A549 (cell line): ENCODE data around the gene AXIN2. TPM values are rescaled to one million over a fixed set of nuclear protein-coding genes. Genes with fewer than 3 reads are reported as not detected.

ENCODE experiments used
- ATAC-seq, 2 experiments: fragments of 200-7000 bp in 1 of 2; fragments of >200 bp in 1 of 2; cut with Nextera tagmentation in 1 of 2; cut with Tn5 transposase in 1 of 2; 3 replicates each; pipeline versions ENCODE4 v1.8.0 to v1.9.1; 2018 to 2020; ENCODE audit warnings: mild to moderate bottlenecking in 1 of 2, moderate library complexity in 1 of 2
- CTCF ChIA-PET: fragments of 300-600 bp; sonication (Branson Sonifier 250); formaldehyde crosslinking; extraction: SDS; loops from one replicate; lab custom pipeline; 2021; ENCODE audit warnings: antibody characterized with exemption, inconsistent platforms; lab: Yijun Ruan, JAX
- POLR2A ChIA-PET: fragments of 350-600 bp; formaldehyde crosslinking; extraction: SDS; loops from one replicate; lab custom pipeline; 2021; ENCODE audit warnings: antibody characterized with exemption, inconsistent platforms; lab: Yijun Ruan, JAX
- DNase-seq, 2 experiments: peaks; one replicate each; pipeline versions ENCODE4 v3.0.0 to v3.0.0-alpha.2; 2011 to 2016; ENCODE audit warnings: low read depth in 1 of 2, low spot score in 1 of 2
- FAIRE-seq: peaks from 2 replicates; lab custom pipeline; 2011; peaks lifted over from hg19 to GRCh38; lab: Jason Lieb, UNC
- H3K27ac ChIP-seq, 2 experiments: fragments of >200 bp; sonication (Bioruptor Twin); formaldehyde crosslinking; 3 replicates each; pipeline ENCODE4 v1.5.1; 2016 to 2017
- H3K4me1 ChIP-seq: fragments of >200 bp; sonication (Bioruptor Twin); formaldehyde crosslinking; 3 replicates; pipeline ENCODE4 v1.6.1; 2016
- H3K4me2 ChIP-seq: fragments of >200 bp; sonication (Bioruptor Twin); formaldehyde crosslinking; 3 replicates; pipeline ENCODE4 v1.6.1; 2016
- H3K4me3 ChIP-seq: fragments of >200 bp; sonication (Bioruptor Twin); formaldehyde crosslinking; 3 replicates; pipeline ENCODE4 v1.5.1; 2016
- H3K9me3 ChIP-seq: fragments of >200 bp; sonication (Bioruptor Twin); formaldehyde crosslinking; 3 replicates; pipeline ENCODE4 v1.6.1; 2016
- CEBPB ChIP-seq, 2 experiments: fragments of >200 bp in 1 of 2; sonication (Bioruptor Twin) in 1 of 2; formaldehyde crosslinking in 1 of 2; IDR thresholded peaks; 2 replicates each; pipeline ENCODE4 v1.6.1; 2012 to 2016
- ELK1 ChIP-seq: fragments of 150-350 bp; IDR thresholded peaks from 2 replicates; pipeline ENCODE4 v1.6.1; 2014; ENCODE audit warnings: low read depth, mild to moderate bottlenecking, low read length
- GATA3 ChIP-seq: IDR thresholded peaks from 2 replicates; pipeline ENCODE4 v1.6.1; 2012; ENCODE audit warnings: borderline replicate concordance
- HES2 ChIP-seq: fragments of >200 bp; sonication (Bioruptor Twin); formaldehyde crosslinking; IDR thresholded peaks from 2 replicates; pipeline ENCODE4 v1.6.1; 2016
- JUN ChIP-seq, 2 experiments: fragments of >200 bp; sonication (Bioruptor Twin); formaldehyde crosslinking; IDR thresholded peaks; 2 replicates in 1 of 2; 3 replicates in 1 of 2; pipeline ENCODE4 v1.6.1; 2016 to 2017
- NFE2L2 ChIP-seq: fragments of 150-350 bp; conservative IDR thresholded peaks from 2 replicates; pipeline ENCODE4 v1.6.1; 2014; ENCODE audit warnings: low read length
- RFX5 ChIP-seq: fragments of 450-650 bp; IDR thresholded peaks from 2 replicates; pipeline ENCODE4 v1.7.1; 2014; ENCODE audit warnings: antibody characterized with exemption, mild to moderate bottlenecking, moderate library complexity
- SREBF2 ChIP-seq: fragments of 450-650 bp; IDR thresholded peaks from 2 replicates; pipeline ENCODE4 v1.6.1; 2014; ENCODE audit warnings: mild to moderate bottlenecking, moderate library complexity
- ZC3H11A ChIP-seq: fragments of 450-650 bp; IDR thresholded peaks from 2 replicates; pipeline ENCODE4 v1.6.1; 2014; ENCODE audit warnings: antibody characterized with exemption, mild to moderate bottlenecking
- WGBS: methylation state at CpG from one replicate; pipeline ENCODE4 v1.1.6; 2017; ENCODE audit errors: missing lambda C conversion rate; 5-methylcytosine and 5-hydroxymethylcytosine counted together
- polyA plus RNA-seq, 4 experiments: library from polyadenylated mRNA; depleted of rRNA in 3 of 4; stranded (reverse); fragments of >200 nt; fragmentation: RNase III in 1 of 4; extraction: RNeasy Plus Mini Kit Qiagen cat#74134 plus additional on column Dnase treatment in 1 of 4; gene quantifications; 2 replicates in 3 of 4; 3 replicates in 1 of 4; pipeline ENCODE4 v1.2.3, GENCODE V29; 2011 to 2017
- TF ChIP-seq, protein P1 (sequence below): fragments of >200 bp; sonication (Bioruptor Twin); formaldehyde crosslinking; IDR thresholded peaks from 3 replicates; pipeline ENCODE4 v1.6.1; 2016
- TF ChIP-seq, protein P2 (sequence below): fragments of 450-650 bp; IDR thresholded peaks from 2 replicates; pipeline ENCODE4 v1.6.1; 2014; ENCODE audit warnings: antibody characterized with exemption

AXIN2 gene
- polyA plus RNA-seq, 2 of the 4 experiments (the other 2 are of a cell fraction) = 4.0 to 4.9 TPM

DNA sequence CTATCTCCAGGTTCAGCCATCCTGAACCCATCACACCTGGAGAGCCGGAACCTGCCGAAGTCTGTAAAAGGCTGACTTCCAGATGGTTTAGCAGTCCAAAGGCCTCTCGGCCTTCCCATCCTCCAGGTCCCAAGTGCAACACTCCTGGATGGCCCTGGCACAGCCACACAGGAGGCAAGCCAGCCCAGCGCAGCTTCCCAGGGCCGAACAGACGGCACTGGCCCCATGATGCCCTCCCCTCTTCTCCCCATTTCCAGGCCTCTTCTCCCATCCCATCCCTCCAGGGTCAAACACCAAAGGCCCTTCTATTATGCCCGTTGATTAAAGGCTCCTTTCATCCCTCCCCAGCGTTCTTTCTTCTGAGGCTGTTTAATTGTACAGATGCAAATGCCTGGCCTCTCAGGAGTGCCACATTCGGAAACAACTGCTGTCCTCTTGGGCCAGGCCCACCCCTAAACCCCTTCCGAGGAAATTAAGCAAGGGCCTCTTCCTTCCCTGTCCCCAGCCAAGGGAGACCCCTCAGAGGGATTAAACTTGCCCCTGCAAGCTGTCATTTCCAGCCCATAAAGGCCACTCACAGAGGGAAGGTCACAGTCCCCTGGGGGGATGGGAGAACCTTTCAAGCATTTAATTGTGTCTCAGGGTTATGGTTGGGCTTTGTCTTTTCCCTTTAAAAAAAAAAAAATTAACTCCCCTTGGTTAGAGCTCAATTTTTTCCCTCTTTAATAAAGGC lies 30.8 kb downstream of the AXIN2 start:
- no peak for ATAC-seq

DNA sequence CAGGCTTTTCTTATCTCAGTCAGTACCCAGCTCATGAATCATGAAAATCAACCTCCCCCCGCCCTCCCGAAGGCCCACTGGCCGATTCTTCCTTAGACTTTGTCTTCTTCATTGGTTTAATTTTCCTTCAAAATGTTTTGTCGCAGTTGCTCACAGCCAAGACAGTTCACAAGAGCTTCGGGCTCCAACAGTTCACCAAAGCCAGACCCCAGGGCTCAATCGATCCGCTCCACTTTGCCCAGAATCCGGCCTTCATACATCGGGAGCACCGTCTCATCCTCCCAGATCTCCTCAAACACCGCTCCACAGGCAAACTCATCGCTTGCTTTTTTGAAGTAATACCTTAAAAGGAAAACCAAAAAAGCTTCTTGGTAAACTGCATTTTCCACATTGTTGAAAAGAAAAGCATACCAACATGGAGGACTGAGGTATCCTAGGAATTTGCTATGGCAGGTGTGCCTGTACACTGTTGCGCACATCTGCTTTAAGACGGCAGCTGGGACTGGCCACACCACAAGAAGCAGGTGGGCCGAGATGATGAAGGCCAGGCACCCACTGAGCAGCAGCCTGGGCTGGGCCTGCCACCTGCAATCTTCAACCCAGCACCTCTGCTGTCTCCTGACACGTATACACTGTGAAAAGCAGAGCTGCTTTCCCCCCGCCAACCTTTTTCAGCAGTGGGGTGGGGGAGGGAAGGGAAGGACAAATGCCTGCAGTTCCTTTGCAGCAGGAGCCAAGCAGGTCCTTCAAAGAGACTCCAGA lies 31.5 kb downstream of the AXIN2 start:
- Histone ChIP-seq H3K4me3 (no peak overlapping the region), H3K9me3 (no peaks in the 10 kb centered on the region), H3K4me1 (peaks cover 7% of the 10 kb centered on the region; the same call in 1 of the 3 replicates), H3K27ac (no peak overlapping the region)
- WGBS = 88% methylated on average over 17 of the region's 17 CpGs
- no peak for FAIRE-seq
- POLR2A ChIA-PET = no interaction called here
- CTCF ChIA-PET = interaction anchor here (1.8 kb wide), 1 partner anchor 14 kb away, joined by 4 read pairs; no protein-coding TSS in a partner anchor
- ATAC-seq = no peak
- TF ChIP-seq, protein P1, sequence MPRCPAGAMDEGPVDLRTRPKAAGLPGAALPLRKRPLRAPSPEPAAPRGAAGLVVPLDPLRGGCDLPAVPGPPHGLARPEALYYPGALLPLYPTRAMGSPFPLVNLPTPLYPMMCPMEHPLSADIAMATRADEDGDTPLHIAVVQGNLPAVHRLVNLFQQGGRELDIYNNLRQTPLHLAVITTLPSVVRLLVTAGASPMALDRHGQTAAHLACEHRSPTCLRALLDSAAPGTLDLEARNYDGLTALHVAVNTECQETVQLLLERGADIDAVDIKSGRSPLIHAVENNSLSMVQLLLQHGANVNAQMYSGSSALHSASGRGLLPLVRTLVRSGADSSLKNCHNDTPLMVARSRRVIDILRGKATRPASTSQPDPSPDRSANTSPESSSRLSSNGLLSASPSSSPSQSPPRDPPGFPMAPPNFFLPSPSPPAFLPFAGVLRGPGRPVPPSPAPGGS = no peak
- TF ChIP-seq ELK1 = no peak
- TF ChIP-seq, protein P2, sequence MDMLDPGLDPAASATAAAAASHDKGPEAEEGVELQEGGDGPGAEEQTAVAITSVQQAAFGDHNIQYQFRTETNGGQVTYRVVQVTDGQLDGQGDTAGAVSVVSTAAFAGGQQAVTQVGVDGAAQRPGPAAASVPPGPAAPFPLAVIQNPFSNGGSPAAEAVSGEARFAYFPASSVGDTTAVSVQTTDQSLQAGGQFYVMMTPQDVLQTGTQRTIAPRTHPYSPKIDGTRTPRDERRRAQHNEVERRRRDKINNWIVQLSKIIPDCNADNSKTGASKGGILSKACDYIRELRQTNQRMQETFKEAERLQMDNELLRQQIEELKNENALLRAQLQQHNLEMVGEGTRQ = no peak
- no peak for TF ChIP-seq JUN (IDR thresholded peaks at IDR 0.05)
- TF ChIP-seq ZC3H11A = no peak
- no peak for TF ChIP-seq NFE2L2
- TF ChIP-seq SREBF2 = no peak
- TF ChIP-seq, all 56 proteins: peak for 0
- H3K4me2 ChIP-seq = no peak overlapping the region
- DNase-seq = no peak

More for the DNA sequence above, 30.8 kb downstream of the AXIN2 start:
- Histone ChIP-seq H3K4me1 (peaks cover 7% of the 10 kb centered on the region; the same call in 1 of the 3 replicates), H3K4me3 (no peak overlapping the region), H3K27ac (no peak overlapping the region), H3K9me3 (no peaks in the 10 kb centered on the region), H3K4me2 (no peak overlapping the region)
- WGBS = 83% methylated on average over 10 of the region's 10 CpGs
- no peak for FAIRE-seq
- CTCF ChIA-PET = interaction anchor here (1.7 to 1.8 kb wide), 2 partner anchors 13 to 236 kb away, joined by 4 to 5 read pairs; no protein-coding TSS in a partner anchor
- no peak for DNase-seq
- no peak for TF ChIP-seq RFX5
- TF ChIP-seq, protein P2 = no peak
- TF ChIP-seq HES2 = no peak
- POLR2A ChIA-PET = no interaction called here

GRCh38 chr17:65529040-65529633 lies 32.3 kb downstream of the AXIN2 start:
- CTCF ChIA-PET = interaction anchor here (1.8 kb wide), 1 partner anchor 15 kb away, joined by 4 read pairs; no protein-coding TSS in a partner anchor
- Histone ChIP-seq H3K27ac (no peak overlapping the region), H3K4me2 (no peak overlapping the region), H3K4me3 (no peak overlapping the region), H3K9me3 (no peaks in the 10 kb centered on the region), H3K4me1 (peaks cover 7% of the 10 kb centered on the region; the same call in 1 of the 3 replicates)
- DNase-seq (no peak), ATAC-seq (no peak), FAIRE-seq (no peak)
- POLR2A ChIA-PET = no interaction called here
- TF ChIP-seq GATA3 = no peak
- peak in 1 of 2 experiments; percentile 43; a peak in 2 of 4 replicates for TF ChIP-seq CEBPB (IDR thresholded peaks at IDR 0.05)
- 82% methylated on average over 7 of the region's 7 CpGs for WGBS
